CD14-positive monocyte (primary cell): Measurements from ENCODE around the gene TNFRSF4. TPM values are rescaled to one million over a fixed set of nuclear protein-coding genes. Genes with fewer than 3 reads are reported as not detected.

ENCODE experiments used
- DNase-seq, 3 donors: peaks; one replicate each; pipeline ENCODE4 v3.0.0-alpha.2; 2011 to 2022
- H2AFZ ChIP-seq: 2 replicates; pipeline ENCODE4 v1.6.0; 2012; ENCODE audit warnings: mild to moderate bottlenecking, low read depth, low read length, inconsistent platforms; ENCODE audit not compliant: insufficient read depth, poor library complexity, severe bottlenecking
- H3K27ac ChIP-seq, 2 donors: 1 replicate in 1 of 2; 2 replicates in 1 of 2; pipeline ENCODE4 v1.5.1; 2012 to 2013; ENCODE audit warnings: low read length in 2 of 2, control low read depth in 1 of 2, inconsistent platforms in 1 of 2, low read depth in 1 of 2, mild to moderate bottlenecking in 1 of 2
- H3K27me3 ChIP-seq, 2 donors: one replicate each; pipeline versions ENCODE4 v1.6.0 to v1.6.1; 2011 to 2013; ENCODE audit warnings: low read length in 2 of 2; ENCODE audit not compliant: control insufficient read depth in 2 of 2, insufficient read depth in 2 of 2
- H3K36me3 ChIP-seq, 2 donors: replicated peaks in 1 of 2; 1 replicate in 1 of 2; 2 replicates in 1 of 2; pipeline versions ENCODE4 v1.5.1 to v1.6.1; 2012 to 2013; ENCODE audit warnings: low read length in 2 of 2, control low read depth in 1 of 2, inconsistent platforms in 1 of 2, mild to moderate bottlenecking in 1 of 2; ENCODE audit not compliant: insufficient read depth in 2 of 2, control insufficient read depth in 1 of 2
- H3K4me1 ChIP-seq, 2 donors: 1 replicate in 1 of 2; 2 replicates in 1 of 2; pipeline versions ENCODE4 v1.5.1 to v1.6.1; 2012 to 2013; ENCODE audit warnings: low read length in 2 of 2, control low read depth in 1 of 2, inconsistent platforms in 1 of 2, mild to moderate bottlenecking in 1 of 2, moderate library complexity in 1 of 2; ENCODE audit not compliant: insufficient read depth in 2 of 2, control insufficient read depth in 1 of 2
- H3K4me2 ChIP-seq: replicated peaks from 2 replicates; pipeline ENCODE3; 2012; ENCODE audit warnings: low read length, moderate library complexity, mild to moderate bottlenecking; ENCODE audit not compliant: poor library complexity, severe bottlenecking; ENCODE audit errors: extremely low read depth
- H3K4me3 ChIP-seq, 3 experiments: fragments of 200-600 bp in 1 of 3; sonication (generic) in 1 of 3; replicated peaks in 1 of 3; 1 replicate in 2 of 3; 2 replicates in 1 of 3; pipeline ENCODE4 v1.5.1; 2011 to 2013; ENCODE audit warnings: low read length in 3 of 3, mild to moderate bottlenecking in 3 of 3, control low read depth in 2 of 3, low read depth in 2 of 3, inconsistent platforms in 1 of 3, moderate library complexity in 1 of 3
- H3K79me2 ChIP-seq: 2 replicates; pipeline ENCODE4 v1.6.0; 2012; ENCODE audit warnings: mild to moderate bottlenecking, control low read depth, inconsistent platforms, low read length, moderate library complexity; ENCODE audit not compliant: insufficient read depth
- H3K9ac ChIP-seq: 2 replicates; pipeline ENCODE4 v1.6.0; 2017; ENCODE audit warnings: low read length, mild to moderate bottlenecking; ENCODE audit not compliant: insufficient read depth, poor library complexity, severe bottlenecking
- H3K9me3 ChIP-seq, 2 donors: replicated peaks in 1 of 2; 1 replicate in 1 of 2; 2 replicates in 1 of 2; pipeline versions ENCODE4 v1.5.1 to v1.6.1; 2012 to 2013; ENCODE audit warnings: low read length in 2 of 2, control low read depth in 1 of 2; ENCODE audit not compliant: control insufficient read depth in 1 of 2, insufficient read depth in 1 of 2
- H4K20me1 ChIP-seq: 2 replicates; pipeline ENCODE4 v1.6.0; 2012; ENCODE audit warnings: mild to moderate bottlenecking, low read length, control low read depth, moderate library complexity; ENCODE audit not compliant: insufficient read depth
- H3K27ac Mint-ChIP-seq, 7 donors: one replicate each; pipeline ENCODE4 v1.8.0; 2020; ENCODE audit warnings: mild to moderate bottlenecking in 7 of 7, mixed read lengths in 7 of 7, moderate library complexity in 6 of 7, inconsistent platforms in 2 of 7
- H3K27me3 Mint-ChIP-seq, 3 donors: one replicate each; pipeline ENCODE4 v1.8.0; 2021 to 2022; ENCODE audit warnings: low read depth in 3 of 3, mild to moderate bottlenecking in 3 of 3, mixed read lengths in 3 of 3, moderate library complexity in 3 of 3, inconsistent platforms in 1 of 3
- H3K36me3 Mint-ChIP-seq, 2 donors: one replicate each; pipeline ENCODE4 v1.8.0; 2020; ENCODE audit warnings: mixed read lengths in 2 of 2, inconsistent platforms in 1 of 2, mild to moderate bottlenecking in 1 of 2
- H3K4me1 Mint-ChIP-seq: one replicate; pipeline ENCODE4 v1.8.0; 2020; ENCODE audit warnings: mild to moderate bottlenecking, mixed read lengths
- H3K4me3 Mint-ChIP-seq, 2 donors: one replicate each; pipeline ENCODE4 v1.8.0; 2020; ENCODE audit warnings: mild to moderate bottlenecking in 2 of 2, mixed read lengths in 2 of 2, moderate library complexity in 1 of 2
- H3K9me3 Mint-ChIP-seq, 7 donors: one replicate each; pipeline ENCODE4 v1.8.0; 2020 to 2022; ENCODE audit warnings: mixed read lengths in 7 of 7, mild to moderate bottlenecking in 6 of 7, moderate library complexity in 6 of 7, inconsistent platforms in 2 of 7
- WGBS: methylation state at CpG from one replicate; pipeline ENCODE4 v1.1.5; 2013; ENCODE audit warnings: missing lambda C conversion rate; ENCODE audit not compliant: insufficient coverage; 5-methylcytosine and 5-hydroxymethylcytosine counted together
- intact Hi-C, 2 donors: fragments of 100-400 bp; cut with micrococcal nuclease; formaldehyde crosslinking; loops; one replicate each; pipeline versions ENCODE4 v1.15.0 to v1.15.1; 2023
- polyA plus RNA-seq, 3 donors: library from polyadenylated mRNA; depleted of rRNA in 1 of 3; unstranded in 2 of 3; stranded (reverse) in 1 of 3; fragments of 300-500 nt in 2 of 3; fragments of >200 nt in 1 of 3; fragmentation: Illumina TruSeq in 2 of 3; gene quantifications; 1 replicate in 2 of 3; 2 replicates in 1 of 3; pipeline ENCODE4 v1.2.3, GENCODE V29; 2012 to 2021
- TF ChIP-seq, protein P1 (sequence below): fragments of 200-600 bp; IDR thresholded peaks from one replicate; pipeline ENCODE4 v1.8.0; 2022; ENCODE audit warnings: antibody characterized with exemption, mild to moderate bottlenecking

The TNFRSF4 gene
- polyA plus RNA-seq, 3 donors = 0.05 TPM; not detected in 2

DNA sequence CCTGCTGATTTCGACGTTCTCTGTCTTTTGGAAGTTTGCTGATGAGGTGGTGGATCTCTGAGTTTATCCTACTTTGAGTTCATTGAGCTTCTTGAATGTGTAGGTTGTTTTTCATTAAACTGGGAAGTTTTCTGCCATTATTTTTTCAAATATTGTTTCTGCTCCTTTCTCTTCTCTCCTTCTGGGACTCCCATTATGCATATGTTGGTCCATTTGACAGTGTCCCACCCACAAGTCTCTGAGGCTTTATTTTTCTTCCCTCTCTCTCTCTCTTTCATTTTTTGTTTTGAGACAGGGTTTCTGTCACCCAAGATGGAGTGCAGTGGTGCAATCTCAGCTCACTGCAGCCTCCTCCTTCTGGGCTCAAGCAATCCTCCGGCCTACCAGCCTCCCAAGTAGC, 19.2 kb downstream of the TNFRSF4 start:
- Mint-ChIP-seq H3K27ac (no peak overlapping the region), H3K9me3 (peaks cover 16 to 31% (median 28%) of the 10 kb centered on the region in 7 donors), H3K4me1 (no peaks in the 10 kb centered on the region), H3K27me3 (peaks cover 7 to 18% (median 9%) of the 10 kb centered on the region in 3 donors), H3K4me3 (no peak overlapping the region), H3K36me3 (no peaks in the 10 kb centered on the region)
- Histone ChIP-seq H3K4me3 (no peak overlapping the region), H3K36me3 (no peaks in the 10 kb centered on the region), H4K20me1 (no peaks in the 10 kb centered on the region), H3K9me3 (peaks cover 0 to 17% of the 10 kb centered on the region in 2 donors), H3K79me2 (no peaks in the 10 kb centered on the region), H3K27ac (no peak overlapping the region), H3K4me2 (no peak overlapping the region), H2AFZ (no peak overlapping the region), H3K4me1 (no peaks in the 10 kb centered on the region), H3K9ac (no peak overlapping the region), H3K27me3 (no peaks in the 10 kb centered on the region)
- intact Hi-C loops = no loop called here
- TF ChIP-seq, protein P1, sequence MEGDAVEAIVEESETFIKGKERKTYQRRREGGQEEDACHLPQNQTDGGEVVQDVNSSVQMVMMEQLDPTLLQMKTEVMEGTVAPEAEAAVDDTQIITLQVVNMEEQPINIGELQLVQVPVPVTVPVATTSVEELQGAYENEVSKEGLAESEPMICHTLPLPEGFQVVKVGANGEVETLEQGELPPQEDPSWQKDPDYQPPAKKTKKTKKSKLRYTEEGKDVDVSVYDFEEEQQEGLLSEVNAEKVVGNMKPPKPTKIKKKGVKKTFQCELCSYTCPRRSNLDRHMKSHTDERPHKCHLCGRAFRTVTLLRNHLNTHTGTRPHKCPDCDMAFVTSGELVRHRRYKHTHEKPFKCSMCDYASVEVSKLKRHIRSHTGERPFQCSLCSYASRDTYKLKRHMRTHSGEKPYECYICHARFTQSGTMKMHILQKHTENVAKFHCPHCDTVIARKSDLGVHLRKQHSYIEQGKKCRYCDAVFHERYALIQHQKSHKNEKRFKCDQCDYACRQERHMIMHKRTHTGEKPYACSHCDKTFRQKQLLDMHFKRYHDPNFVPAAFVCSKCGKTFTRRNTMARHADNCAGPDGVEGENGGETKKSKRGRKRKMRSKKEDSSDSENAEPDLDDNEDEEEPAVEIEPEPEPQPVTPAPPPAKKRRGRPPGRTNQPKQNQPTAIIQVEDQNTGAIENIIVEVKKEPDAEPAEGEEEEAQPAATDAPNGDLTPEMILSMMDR = no peak
- 80% methylated on average over 1 of the region's 3 CpGs for whole genome bisulfite sequencing
- DNase-seq = no peak

DNA sequence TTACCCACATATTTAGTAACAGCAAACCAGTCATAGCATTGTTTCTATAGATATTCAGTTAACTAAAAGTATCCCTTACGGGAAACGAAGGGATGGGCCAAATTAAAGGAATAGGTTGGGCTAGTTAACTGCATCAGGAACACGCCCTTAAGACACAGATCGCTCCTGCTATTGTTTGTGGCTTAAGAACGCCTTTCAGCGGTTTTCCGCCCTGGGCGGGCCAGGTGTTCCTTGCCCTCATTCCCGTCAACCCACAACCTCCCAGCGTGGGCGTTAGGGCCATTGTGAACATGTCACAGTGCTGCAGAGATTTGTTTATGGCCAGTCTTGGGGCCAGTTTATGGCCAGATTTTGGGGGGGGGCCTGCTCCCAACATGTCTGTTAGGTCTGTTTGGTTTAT, 22.2 kb downstream of the TNFRSF4 start:
- H3K9ac ChIP-seq = no peak overlapping the region
- no peak overlapping the region for H3K27ac ChIP-seq
- no peaks in the 10 kb centered on the region for H3K79me2 ChIP-seq
- WGBS = 100% methylated on average over 3 of the region's 11 CpGs
- Mint-ChIP-seq H3K27ac (no peak overlapping the region), H3K4me3 (no peak overlapping the region), H3K36me3 (no peaks in the 10 kb centered on the region), H3K27me3 (peaks cover 5 to 9% (median 8%) of the 10 kb centered on the region in 3 donors), H3K9me3 (peaks cover 16 to 31% (median 28%) of the 10 kb centered on the region in 7 donors), H3K4me1 (peaks cover 9% of the 10 kb centered on the region)
- H3K4me1 ChIP-seq = peaks cover 0 to 10% of the 10 kb centered on the region in 2 donors
- no peak overlapping the region for H3K4me2 ChIP-seq
- H3K9me3 ChIP-seq = peaks cover 0 to 17% of the 10 kb centered on the region in 2 donors
- H3K27me3 ChIP-seq = no peaks in the 10 kb centered on the region
- DNase-seq = no peak
- no peak overlapping the region for H2AFZ ChIP-seq
- intact Hi-C loops = no loop called here
- no peak overlapping the region for H3K4me3 ChIP-seq
- TF ChIP-seq, protein P1 = no peak
- H4K20me1 ChIP-seq = no peaks in the 10 kb centered on the region
- no peaks in the 10 kb centered on the region for H3K36me3 ChIP-seq
